Measurements from ENCODE around the gene AHNAK2.

- TF ChIP-seq ARNTL (CRISPR knock-in tag; IDR thresholded peaks at IDR 0.05; ENCODE audit: borderline replicate concordance, low read depth) (no peak), CSRNP3 (CRISPR knock-in tag; IDR thresholded peaks at IDR 0.05) (no peak), ZNF70 (CRISPR knock-in tag; IDR thresholded peaks at IDR 0.05) (no peak), PATZ1 (CRISPR knock-in tag; IDR thresholded peaks at IDR 0.05; ENCODE audit: borderline replicate concordance) (no peak), ZFP3 (CRISPR knock-in tag; IDR thresholded peaks at IDR 0.05) (no peak), POU6F1 (CRISPR knock-in tag; IDR thresholded peaks at IDR 0.05; ENCODE audit: borderline replicate concordance, low read depth) (no peak), ZC3H10 (CRISPR knock-in tag; IDR thresholded peaks at IDR 0.05) (no peak), ZFP30 (CRISPR knock-in tag; IDR thresholded peaks at IDR 0.05) (no peak)
These were observed 90.3 kb downstream of the AHNAK2 start for GRCh38 chr14:104887623-104888488.

Measured in SK-N-SH treated with all-trans-retinoic acid at 6 μM for 48 hours (cell line).